Activated naive CD4-positive, alpha-beta T cell (primary cell): Measurements from ENCODE around the gene CARD16.
"Not testable (repeated sequence)": the region's sequence is repeated elsewhere in the genome, so short reads cannot be mapped to it uniquely, and the experiment has no call there.

Experiments
- DNase-seq, 4 experiments: peaks; one replicate each; lab custom pipeline; 2025; lab: John Stamatoyannopoulos, UW

Gene CARD16

DNA sequence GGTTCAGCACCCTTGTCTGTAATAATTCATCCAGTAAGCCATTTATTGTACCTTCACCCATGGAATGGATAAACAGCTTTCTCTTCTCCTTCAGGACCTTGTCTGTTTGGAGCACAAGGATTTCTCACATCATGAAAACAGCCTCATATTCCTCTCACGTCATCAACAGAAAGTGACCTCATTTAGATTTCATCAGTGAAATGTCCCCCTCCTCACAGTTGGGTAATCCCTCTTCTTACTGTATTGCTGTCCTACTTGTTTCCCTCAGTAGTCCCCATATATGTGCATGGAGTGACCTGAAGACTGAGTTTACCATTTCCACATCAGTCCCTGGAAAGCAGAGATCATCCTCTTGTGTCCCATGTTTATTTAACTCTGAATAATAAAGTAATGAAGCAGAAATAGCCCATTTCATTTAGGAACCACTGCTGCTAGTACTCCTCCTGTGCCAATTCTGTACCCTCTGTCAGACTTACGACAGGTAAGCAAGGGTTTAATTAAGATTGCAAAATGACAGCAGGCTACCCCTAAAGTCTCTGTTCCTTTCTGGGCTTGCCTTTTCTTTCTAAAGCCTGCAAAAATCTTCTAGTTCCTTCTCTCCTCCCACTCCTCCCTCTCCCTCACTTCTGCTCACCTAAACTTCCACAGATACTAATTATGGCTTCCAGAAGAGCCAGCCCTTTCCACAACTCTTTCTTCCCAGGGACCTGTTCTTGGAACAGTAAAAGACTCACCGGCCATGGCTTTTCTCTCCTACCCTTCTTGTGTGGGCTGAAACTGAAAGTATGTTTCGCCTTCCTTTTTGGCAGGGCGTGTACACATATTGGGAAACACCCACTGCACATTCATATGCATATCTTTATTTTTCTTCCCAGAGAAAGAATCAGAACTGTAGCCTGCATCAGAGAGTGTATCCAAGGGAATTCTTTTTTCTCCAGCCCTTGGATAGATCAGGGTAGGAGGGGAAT is at the start of gene CARD16:
Gene CARD16, minus strand, starts transcription at position 779 of the 968 bp plus-strand sequence. Its CDS starts 38 bp downstream, at position 741.
- DNase-seq: peak in 1 of 4 experiments; percentile 1

DNA sequence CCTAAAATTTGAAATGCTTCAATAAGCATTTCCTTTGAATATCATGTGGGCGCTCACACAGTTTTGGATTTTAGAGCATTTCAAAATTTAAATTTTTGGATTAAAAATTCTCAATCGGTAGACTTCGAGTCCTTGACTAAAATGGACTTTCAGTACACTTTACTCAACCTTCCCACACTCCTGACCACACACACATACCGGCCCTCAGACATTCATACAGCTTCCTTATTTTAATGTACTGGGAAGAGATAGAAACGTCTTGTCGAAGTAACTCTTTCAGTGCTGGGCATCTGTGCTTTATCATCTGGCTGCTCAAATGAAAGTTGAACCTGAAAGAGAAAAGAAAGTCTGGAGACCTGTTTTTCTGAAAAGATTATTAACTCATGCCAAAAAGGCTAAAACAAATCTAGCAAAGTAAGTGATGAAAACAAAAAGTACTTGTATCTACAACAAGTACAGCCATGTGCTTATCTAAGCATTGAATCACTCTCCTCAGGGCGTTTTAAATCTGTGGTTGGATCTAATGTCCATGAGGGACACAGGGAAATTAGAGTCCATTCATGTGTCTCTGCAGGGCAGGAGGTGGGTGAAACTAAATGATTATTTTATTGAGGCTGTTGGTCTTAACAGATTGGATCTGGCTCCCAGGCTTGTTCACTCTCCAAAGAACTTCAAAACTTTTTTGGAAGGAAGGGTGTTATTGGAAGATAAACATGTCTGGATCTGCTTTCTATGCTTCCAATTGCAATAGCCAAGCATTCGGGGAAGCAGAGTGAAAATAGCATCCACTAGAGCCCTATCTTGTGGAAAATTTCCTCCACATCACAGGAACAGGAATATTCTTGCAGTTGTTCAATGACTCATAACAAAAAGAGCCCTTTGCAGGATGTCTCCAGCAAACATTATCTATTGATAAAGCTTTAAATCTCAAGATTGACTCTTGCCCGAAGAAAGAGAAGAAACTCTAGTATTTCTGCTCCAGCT is 47.4 kb upstream of the CARD16 start:
- DNase-seq: no peak

DNA sequence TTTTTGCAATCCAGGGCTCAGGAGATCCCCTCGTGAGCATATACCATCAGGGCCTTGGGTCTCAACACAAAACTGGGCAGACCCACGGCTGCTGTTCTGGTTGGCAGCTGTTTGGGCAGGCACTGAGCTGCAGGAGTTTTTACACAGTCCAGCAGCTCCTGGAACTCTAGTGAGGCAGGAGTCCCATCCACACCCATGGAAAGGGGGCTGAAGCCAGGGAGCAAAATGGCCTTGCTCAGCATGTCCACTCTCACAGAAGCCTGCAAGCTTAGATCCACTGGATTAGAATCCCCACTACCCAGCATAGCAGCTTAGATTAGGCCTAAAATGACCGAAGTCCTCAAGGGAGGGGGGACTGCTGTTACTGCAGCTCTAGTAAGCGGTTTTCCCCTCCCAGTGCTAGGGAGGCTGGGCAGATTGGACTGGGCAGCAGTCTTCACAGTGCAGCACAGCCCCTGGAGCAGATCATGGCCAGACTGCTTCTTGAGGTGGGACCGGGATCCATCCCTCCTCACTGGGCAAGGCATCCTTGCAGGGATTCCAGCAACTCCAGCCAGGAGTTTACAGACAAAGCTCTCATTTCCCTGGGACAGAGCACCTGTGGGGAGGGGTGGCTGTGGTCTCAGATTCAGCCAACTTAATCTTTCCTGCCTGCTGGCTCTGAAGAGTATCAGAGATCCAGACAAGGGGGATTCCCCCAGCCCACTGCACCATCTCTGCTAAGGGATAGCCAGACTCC is 36.4 kb upstream of the CARD16 start:
- no peak for DNase-seq

DNA sequence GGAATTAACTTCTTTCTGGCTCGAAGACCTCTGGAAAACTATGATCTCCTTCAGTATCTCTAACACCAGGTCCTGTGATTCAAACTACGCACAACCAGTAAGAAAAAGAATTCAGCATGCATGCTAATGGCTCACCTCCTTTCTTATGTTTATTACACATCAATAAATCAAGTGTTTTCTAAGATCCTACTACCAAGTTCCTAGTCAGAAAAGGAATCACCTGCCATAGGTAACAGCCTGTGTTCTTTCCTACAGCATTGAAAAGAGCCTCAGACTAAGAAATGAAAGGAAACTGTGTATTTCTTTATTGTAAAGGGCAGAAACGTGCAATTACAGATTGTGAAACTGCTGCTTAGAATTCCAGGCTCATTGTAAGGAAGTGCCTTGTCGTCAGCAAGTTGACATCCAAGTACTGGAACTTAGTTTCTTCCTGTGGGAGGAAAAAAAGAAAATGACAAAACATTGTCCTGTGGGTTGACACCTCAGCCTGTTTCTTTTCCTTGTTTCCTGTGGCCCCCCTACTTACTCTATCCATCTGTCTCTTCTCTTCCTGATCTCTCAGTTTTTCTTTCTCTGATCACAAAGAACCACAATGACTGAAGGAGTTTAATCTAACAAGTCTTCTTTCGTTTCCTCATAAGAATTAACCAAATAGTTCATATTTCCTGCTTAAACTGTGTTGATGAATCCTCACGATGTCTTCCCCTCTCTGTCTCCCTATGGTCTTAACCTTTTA is 35.2 kb upstream of the CARD16 start:
- DNase-seq: not testable (repeated sequence)

DNA sequence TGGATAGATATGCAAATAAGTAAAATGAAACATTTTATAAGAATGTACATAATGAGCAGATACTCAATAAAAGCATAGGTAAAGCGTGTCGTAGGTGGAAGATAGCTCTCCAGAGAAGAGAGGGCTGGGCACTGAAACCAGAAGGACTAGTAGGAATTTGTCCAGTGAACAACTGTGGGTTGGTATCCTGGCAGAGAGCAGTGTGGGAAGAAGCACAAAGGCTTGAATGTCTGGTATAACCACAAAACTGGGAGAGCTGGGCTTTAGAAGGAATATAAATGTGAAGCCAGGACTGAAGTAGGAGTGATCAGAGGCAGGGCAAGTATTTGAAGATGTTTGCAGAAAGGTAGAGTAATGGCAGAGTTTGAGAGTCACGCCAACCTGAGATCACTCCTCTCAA is 33.1 kb upstream of the CARD16 start:
- no peak for DNase-seq

DNA sequence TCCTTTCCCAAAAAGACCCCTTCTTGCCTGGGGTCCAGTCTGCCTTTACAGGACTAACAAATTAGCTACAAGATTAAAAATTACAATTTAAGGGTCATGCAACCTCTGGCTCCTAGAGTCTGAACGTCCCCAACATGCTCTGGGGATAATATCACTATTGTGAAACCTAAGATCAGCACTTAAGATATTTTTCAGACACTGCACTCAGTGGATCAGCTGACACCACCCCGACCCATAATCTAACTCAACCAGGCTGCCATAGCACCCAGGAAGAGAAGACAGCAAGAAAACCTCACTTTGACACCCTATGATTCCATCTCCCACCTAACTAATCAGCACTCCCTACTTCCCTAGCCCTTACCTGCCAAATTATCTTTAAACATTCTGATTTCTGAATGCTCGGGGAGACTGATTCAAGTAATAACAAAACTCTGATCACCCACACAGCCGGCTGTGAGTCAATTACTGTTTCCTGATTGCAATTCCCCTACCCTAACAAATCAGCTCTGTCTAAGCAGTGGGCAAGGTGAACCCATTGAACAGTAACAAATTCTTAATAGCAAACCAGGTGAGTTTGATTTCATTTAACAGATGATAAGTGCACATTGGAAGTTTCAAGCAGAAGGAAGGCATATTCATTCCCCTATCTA is 32.1 kb upstream of the CARD16 start:
- not testable (repeated sequence) for DNase-seq

DNA sequence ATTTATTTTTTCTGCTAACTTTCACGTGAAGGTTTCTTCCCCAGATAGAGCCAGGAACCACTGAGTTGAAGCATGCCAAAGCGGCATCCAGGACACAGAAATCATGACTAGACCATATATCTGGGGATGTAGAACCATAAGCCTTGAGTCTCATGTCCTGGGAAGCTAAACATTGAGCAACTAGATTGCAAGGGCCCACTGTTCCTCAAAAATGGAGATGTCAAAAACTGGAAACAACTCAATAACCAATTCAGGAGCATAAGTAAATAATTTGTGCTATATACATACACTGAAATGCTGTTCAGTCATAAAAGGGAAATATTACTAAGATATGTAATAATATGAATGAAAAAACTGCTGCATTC is 29.0 kb upstream of the CARD16 start:
- DNase-seq: no peak

DNA sequence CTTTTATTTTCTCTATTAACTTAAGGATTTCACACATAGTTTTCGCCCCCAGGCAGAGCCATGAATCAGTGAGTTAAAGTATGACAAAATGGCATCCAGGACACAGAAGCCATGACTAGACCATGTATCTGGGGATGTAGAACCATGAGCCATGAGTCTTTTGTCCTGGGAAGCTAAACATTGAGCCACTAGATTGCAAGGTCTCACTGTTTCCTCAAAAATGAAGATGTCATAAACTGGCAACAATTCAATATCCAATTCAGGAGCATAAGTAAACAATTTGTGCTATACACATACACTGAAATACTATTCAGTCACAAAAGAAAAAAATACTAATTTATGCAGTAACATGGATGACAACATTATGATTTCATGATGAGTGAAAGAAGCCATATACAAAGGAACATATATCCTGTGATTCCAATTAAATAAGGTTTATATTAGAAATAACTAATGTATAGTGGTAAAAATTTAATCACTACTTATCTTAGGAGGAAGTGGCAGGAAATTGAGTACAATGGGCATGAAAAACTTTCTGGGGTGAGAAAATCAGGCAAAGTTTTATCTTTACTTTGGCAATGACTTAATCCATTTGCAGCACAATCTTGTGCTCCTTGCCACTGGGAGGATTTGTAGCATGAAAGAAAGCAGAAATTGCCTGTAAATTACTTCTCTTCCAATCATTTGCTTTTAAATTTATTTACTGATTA is 28.5 kb upstream of the CARD16 start:
- DNase-seq: no peak

DNA sequence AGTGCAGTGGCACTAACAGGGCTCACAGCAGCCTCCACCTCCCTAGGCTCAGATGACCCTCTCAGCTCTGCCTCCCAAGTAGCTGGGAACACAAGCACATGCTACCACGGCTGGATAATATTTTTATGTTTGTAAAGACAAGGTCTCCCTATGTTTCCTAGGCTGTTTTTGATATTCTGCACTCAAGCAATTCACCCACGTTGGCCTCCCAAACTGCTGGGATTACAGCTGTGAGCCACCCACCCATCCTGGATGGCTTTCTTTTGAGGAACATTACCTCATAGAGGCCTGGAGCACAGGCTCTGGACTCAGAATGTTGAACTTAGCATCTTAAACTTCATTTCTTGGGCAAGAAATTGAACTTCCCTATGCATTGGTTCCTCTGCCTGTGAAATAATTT is 26.9 kb upstream of the CARD16 start:
- not testable (repeated sequence) for DNase-seq

DNA sequence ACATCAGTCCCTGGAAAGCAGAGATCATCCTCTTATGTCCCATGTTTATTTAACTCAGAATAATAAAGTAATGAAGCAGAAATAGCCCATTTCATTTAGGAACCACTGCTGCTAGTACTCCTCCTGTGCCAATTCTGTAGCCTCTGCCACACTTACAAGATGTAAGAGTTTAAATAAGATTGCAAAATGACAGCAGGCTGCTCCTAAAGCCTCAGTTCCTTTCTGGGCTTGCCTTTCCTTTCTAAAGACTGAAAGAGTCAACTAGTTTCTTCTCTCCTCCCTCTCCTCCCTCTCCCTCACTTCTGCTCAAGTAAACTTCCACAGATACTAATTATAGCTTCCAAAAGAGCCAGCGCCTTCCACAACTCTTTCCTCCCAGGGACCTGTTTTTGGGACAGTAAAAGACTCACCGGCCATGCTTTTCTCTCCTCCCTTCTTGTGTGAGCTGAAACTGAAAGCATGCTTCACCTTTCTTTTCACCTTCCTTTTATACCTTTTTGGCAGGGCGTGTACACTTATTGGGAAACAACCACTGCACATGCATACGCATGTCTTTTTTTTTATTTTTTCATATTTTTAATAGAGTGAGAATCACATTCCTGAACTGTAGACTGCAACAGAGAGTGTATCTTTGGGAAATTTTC is 26.1 kb upstream of the CARD16 start:
- DNase-seq: no peak

DNA sequence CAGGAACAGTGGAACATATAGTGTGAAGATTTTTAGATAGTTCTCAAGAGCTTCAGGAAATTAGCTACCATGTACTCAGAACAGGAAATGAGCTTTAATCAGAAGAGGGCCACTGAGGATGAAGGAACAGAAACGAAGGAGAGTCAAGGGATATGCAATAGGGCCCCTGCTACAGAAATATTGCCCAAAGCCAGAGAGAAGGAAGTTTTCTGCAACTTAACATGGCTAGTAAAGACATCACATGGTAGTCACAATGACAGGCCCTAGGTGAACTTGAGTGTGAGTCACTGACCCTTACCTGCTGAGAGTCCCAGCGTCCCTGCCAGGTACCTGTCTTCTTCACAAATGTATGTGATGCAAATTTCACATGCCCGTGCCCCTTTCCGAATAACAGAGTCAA is 25.2 kb upstream of the CARD16 start:
- no peak for DNase-seq

DNA sequence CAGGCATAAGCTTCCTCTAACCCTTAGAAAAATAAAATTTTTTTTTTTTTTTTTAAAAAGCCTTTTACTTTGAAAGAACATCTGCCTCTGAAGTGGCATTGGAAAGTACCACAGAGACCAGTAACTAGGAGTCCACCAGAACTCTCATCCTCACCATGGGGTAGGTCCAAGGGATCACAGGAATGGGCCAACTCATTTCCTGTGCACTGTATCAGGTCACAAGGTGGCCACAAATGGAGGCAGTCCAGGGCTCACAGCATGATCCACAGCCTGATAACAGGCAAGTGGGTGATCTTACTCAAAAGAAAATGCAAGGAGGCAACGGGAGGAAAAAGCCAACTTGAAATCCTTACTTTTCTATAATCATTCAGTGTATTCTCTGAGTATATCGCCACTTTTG is 24.6 kb upstream of the CARD16 start:
- not testable (repeated sequence) for DNase-seq

DNA sequence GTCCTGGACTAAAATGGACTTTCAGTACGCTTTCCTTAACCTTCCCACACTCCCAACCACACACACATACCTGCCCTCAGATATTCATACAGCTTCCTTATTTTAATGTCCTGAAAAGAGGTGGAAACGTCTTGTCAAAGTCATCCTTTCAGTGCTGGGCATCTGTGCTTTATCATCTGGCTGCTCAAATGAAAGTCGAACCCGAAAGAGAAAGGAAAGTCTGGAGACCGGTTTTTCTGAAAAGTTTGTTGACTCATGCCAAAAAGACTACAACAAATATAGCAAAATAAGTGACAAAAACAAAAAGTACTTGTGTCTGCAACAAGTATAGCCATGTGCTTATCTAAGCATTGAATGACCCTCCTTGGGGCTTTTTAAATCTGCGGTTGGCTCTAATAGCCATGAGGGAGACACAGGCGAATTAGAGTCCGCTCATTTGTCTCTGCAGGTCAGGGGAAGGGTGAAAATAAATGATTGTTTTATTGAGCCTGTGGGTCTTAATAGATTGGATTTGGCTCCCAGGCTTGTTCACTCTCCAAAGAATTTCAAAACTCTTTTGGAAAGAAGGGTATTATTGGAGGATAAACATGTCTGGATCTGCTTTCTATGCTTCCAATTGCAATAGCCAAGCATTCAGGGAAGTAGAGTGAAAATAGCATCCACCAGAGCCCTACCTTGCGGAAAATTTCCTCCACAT is 18.3 kb upstream of the CARD16 start:
- not testable (repeated sequence) for DNase-seq

DNA sequence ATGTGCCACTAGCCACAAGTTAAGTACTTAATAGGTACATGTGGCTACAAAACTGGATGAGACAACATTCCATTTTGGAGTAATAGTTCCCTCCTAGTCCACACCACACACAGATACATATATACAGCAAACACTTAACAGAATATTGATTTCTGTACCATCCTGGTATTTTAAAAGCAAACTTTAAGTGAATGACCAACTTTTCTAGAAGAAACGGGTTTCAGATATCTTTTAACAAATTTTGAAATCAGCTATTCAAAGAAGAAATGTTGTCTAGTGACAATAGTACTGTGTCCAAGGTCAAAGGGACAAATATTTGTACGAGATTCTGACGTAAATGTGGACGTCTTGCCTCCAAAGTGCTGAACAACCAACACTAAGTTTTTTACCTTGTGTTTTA is 12.3 kb upstream of the CARD16 start:
- DNase-seq: no peak

DNA sequence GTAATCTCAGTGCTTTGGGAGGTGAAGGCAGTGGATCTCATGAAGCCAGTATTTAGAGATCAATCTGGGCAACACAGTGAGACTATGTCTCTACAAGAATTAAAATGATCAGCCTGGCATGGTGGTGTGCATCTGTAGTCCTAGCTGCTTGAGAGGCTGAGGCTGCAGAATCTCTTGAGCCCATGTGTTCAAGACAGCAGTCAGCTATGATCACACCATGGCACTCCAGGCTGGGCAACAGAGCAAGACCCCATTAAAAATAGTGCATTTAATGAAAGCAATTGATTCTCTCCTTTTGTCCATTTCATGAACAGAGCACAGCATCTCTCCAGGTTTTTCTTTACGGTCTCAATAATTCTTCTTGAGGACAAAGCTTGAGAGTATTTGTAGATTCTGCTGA is 11.3 kb upstream of the CARD16 start:
- DNase-seq: no peak

DNA sequence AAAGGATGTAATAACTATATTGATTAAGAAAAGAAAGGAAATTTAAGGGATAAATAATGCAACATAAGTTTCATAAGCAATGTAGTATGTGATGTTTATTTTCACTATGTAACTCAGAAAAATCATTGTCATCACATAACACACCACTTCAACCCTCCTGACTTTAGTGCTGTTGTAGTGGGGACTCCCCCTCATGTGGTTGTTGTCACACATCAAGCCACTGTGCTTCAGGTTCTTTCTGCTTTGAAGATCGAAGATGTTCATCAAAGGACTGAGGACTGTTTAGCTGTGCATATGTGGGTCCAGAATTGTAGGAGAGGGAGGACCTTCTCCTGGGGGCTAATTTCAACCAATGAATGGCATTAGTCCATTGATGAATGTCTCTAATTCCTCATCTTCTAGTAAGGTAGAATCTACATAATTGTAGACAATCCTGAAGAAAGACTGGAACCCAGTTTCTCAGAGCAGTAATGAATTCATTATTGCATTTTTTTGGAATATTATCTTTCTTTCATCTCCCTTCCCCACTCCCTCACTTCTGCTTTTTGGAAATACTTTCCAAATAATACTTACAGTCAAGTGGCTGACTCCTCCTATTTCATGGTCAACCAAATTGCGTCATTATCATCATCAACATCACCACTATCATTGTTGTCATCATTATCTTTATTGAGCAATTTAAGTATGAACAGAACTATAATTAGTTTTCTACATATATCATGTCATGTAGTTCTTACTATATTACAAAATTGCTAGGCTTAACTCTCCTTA is 9.8 kb upstream of the CARD16 start:
- no peak for DNase-seq

DNA sequence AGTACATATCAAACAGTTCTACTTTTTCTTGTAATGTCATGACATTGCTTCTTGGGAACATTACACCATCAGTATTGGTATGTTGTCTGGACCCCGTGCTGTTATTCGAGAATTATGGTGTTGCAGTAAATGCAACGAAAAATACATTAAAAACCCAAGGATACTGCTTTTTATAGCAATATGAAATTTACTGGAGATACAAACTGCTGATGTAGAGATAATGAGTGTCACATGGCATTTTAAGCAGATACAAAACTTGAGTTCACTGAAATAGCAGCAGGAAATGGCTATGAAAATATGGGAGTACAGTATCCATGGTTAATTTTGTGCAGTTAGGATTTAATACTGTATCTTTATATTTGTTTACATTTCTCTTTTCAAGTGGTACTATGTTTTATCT is 7.4 kb upstream of the CARD16 start:
- no peak for DNase-seq

DNA sequence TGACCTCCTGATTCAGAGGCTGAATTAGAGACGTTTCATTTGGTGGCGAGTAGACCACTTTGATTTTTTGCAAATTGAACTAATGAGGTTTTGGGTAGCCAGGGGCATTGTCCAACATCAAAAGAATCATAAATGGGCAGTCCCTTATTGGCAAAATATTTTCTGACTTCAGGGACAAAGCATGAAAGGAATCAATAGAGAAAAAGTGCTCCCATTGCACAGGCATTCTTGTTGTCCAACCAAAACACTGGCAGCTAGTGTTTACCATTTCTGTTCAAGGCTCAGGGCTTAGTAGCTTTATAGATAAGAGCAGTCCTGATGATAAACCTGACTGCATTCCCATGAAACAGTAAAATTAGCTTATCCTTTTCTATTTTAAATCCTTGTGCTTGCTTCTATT is 6.4 kb upstream of the CARD16 start:
- no peak for DNase-seq
